HUDEP-2 (cell line): ENCODE data around the gene SQSTM1.
"Not testable (repeated sequence)": the region's sequence is repeated elsewhere in the genome, so short reads cannot be mapped to it uniquely, and the experiment has no call there.

Experiments used
- DNase-seq, 76 experiments: peaks; one replicate each; lab custom pipeline; 2025; ENCODE audit not compliant: unreplicated experiment in 76 of 76; lab: John Stamatoyannopoulos, UW

SQSTM1 gene

GRCh38 chr5:179820483-179821297 lies at the start of gene SQSTM1:
Gene SQSTM1, plus strand, starts transcription at chr5:179820905. Its CDS starts 32 bp downstream, at chr5:179820937.
- DNase-seq, result peak in 64 of 76 experiments; percentile 7 to 80 (median 61)

DNA sequence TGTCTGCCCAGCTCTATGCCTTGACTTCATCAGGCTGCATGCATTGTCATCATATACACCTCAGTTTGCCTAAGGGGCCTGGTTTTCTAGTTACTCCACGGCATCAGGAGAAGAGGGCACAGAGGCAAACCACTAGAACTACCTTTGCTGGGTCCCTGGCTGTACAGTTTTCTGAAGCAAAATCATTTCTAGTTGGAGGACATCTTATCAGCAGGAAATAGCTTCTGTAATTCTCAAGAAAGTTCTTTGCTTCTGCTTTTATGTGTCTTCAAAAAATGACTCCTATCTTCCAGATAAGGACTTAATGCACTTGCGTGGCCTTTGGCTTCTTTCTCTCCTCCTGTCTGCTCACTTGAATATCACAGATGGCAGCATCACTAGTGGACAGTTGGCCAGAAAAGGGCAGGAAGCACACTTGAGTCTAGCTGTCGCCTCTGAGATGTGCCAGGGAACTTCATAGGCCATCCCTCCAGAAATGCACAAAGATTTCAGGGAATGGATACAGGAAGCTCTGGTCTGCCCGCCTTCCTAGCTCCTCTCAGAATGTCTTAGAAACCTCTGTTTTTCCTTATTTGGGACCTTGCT lies 49.3 kb upstream of the SQSTM1 start:
- DNase-seq, result no peak

GRCh38 chr5:179772351-179772750 lies 48.4 kb upstream of the SQSTM1 start:
- no peak for DNase-seq

DNA sequence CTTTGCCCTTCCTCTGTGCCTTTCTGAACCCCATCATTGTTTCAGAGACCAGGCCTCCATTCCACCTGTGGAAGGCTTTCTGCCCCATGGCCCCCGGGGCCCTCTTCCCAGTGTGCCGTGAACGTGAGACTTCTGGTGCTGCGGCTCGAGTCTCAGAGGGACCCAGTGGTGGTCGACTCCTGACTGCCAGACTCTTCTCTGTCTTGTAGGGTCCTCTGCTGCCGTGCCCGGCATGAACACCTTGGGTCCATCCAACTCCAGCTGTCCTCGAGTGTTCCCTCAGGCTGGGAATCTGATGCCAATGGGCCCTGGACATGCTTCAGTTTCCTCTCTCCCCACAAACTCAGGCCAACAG lies 47.0 kb upstream of the SQSTM1 start:
- DNase-seq, result no peak

GRCh38 chr5:179774442-179774841 lies 46.3 kb upstream of the SQSTM1 start:
- no peak for DNase-seq

DNA sequence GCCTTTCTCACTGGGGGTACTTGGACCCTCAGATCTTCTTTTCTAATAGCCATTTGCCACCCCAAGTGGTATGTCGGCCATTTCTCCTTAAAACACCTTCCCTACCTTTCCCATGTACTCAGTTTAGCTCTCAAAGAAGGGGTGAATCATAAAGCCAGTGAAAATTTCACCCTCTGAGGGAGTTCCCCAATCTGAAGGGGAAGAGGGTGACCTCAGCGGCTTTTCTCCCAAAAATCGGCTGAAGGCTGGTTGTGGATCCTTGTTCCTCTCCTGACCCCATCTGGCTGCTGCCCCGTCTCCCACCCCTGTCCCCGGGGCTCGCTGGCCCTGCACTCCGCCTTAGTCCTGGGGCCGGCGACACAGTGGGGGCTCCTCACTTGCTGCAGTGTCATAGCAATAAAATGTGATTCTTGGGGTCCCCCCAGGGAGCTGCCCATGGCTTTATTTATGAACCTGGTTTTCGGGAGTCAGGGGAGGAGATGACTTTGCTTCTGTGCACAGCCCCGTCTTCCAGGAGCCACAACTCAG lies 44.2 kb upstream of the SQSTM1 start:
- DNase-seq, result no peak

- DNase-seq, result no peak
Measured at GRCh38 chr5:179777456-179777855, 43.2 kb upstream of the SQSTM1 start.

- no peak for DNase-seq
Measured at GRCh38 chr5:179777909-179778308, 42.8 kb upstream of the SQSTM1 start.

- no peak for DNase-seq
Measured at GRCh38 chr5:179778591-179778990, 42.1 kb upstream of the SQSTM1 start.

- no peak for DNase-seq
Measured at GRCh38 chr5:179779826-179780225, 40.9 kb upstream of the SQSTM1 start.

DNA sequence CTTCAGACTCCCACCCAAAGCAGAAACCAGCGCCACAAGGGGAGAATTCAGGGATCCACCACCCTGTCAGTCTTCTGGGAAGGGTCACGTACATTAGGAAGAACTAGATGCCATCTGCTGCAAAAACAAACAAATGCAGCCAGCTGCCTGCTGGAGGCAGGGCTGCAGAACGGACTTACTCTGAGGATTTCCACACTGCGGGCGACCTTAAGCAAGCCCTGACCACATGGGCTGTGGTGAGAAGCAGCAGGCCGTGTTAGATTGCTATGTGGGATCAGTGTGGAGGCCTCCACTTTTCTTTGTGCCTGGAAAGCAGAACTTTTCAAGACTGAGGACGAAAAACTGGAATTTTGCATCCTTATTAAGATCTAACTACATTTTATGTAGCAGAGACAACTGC lies 40.3 kb upstream of the SQSTM1 start:
- DNase-seq, result no peak

DNA sequence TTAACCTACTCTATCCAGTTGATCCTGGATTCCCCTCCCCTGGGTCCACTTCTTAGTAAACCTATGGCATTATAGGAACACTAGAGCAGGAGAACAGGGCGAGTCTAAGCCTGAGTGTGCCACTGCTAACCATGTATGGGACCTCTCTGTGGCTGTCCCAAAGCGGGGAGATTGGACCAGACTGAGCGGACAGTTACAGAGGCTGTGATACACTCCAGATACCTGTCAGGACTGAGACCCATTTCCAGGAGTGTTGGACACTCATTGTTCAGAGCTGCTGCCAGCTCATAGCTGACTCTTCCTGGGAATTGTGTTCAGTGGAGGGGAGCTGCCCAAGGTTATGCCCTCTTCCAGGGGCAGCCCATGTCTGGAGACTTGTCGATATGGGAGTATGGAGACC lies 38.9 kb upstream of the SQSTM1 start:
- DNase-seq, result no peak

GRCh38 chr5:179783128-179783527 lies 37.6 kb upstream of the SQSTM1 start:
- no peak for DNase-seq

DNA sequence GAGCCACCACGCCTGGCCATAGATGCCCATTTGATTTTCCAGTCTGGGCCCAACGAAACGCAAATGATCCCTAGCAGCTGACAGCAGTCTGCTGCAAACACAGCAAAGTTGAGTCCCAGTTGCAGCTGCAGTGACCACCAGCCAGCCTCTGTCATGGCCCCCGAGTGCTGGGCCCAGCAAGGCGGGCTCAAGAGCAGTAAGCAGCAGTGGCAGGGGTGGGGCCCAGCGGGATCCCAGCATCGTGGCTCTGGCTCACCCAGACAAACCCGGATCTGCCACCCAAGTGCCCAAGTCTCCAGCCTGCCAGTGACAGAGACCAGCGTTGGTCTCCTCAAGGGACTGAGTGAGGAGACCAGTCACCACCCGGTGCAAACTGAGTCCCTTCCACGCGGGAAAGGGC lies 33.8 kb upstream of the SQSTM1 start:
- DNase-seq, result no peak

- DNase-seq, result no peak
Measured at GRCh38 chr5:179788193-179788854, 32.4 kb upstream of the SQSTM1 start.

DNA sequence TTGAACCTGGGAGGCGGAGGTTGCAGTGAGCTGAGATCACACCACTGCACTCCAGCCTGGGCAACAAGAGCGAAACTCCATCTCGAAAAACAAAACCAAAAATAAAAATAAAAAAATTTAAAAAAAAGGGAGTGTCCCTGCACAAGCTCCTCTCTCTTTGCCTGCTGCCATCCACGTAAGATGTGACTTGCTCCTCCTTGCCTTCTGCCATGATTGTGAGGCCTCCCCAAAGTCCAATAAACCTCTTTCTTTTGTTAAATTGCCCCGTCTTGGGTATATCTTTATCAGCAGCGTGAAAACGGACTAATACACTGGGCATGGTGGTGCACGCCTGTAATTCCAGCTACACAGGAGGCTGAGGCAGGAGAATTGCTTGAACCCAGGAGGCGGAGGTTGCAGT lies 31.4 kb upstream of the SQSTM1 start:
- DNase-seq, result not testable (repeated sequence)

- no peak for DNase-seq
Measured at GRCh38 chr5:179791881-179792611, 28.7 kb upstream of the SQSTM1 start.

DNA sequence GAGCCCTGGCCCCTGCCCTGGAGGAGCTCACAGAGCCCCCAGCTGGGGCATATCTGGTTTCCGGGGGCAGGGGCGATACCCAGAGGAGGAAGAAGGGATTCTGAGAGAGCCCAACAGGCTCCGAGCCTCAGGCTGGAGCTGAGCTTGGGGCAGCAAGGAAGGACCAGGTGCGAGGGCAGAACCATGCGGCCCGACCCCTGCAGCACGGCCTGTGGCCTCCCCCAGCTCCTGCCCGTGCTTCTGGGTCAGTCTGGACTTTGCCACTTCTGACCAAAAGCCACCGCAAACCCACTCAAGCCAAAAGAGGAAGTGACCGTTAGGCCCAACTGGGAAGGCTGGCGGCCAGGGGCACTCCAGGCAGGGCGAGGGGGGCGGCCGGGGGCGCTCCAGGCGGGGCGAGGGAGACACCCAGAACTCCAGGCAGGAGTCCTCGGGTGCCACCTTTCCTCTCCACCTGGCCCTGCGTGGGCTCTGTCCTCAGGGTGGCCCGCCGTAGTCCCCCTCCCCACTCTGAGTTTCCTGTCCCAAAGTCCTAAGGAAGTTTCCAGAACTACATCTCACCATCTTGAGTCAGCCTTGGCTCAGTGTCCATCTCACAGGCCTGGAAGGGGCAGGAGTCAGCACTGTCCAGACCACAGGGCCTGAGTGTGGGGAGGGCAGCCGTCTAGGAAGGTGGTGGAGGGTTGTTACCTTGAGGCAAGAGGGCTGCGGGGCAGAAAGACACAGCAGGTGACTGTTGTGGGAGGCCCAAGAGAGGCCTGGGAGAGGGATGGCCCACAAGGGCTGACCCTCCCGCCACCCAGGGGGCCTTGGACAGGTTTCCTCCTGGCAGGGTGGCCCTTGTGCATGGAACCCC lies 27.9 kb upstream of the SQSTM1 start:
- DNase-seq, result no peak

DNA sequence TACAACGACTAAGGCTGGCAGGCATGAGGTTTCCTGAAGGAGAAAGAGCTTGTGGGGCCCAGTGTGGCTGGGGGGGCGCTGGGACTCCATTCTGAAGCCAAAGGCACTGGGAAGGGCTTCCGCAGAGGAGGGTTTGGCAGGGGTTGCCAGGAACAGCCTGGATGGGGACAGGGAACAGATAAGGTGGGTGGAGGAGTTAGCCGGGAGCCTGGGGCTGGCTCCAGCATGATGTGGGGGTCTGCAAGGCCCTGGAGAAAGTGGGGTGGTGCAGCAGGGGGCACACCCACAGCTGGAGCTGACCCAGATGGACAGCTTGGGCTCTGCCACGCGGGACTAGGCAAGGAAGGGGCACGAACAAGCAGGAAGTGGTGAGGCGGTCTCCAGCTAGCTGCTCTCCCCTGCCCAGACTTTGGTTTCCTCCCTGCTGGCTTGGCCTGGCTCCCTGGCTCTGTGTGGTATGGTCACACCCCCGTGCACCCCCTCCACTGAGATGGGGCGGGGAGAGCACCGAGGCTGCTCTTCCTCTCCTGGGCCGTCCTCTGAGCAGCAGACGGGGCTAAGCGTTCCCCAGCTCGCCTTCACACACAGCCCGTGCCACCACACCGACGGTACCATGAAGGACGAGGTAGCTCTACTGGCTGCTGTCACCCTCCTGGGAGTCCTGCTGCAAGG lies 27.1 kb upstream of the SQSTM1 start, which contains the start of gene LTC4S:
Gene LTC4S, plus strand, starts transcription at position 519 of the 672 bp plus-strand sequence. Its CDS starts 95 bp downstream, at position 614.
- DNase-seq, result peak in 69 of 76 experiments; percentile 10 to 83 (median 66)
